Epithelial cell of proximal tubule (primary cell): ENCODE measurements around the gene ALDH4A1. TPM values are rescaled to one million over a fixed set of nuclear protein-coding genes. Genes with fewer than 3 reads are reported as not detected.

Experiments
- DNase-seq: peaks from one replicate; pipeline ENCODE4 v3.0.0-alpha.2; 2011; ENCODE audit warnings: low read depth
- H3K4me3 ChIP-seq: 2 replicates; pipeline ENCODE4 v1.5.1; 2011; ENCODE audit warnings: low read depth, mild to moderate bottlenecking, low read length
- total RNA-seq: library from RNA; depleted of rRNA; stranded (reverse); fragments of >200 nt; gene quantifications from 2 replicates; pipeline ENCODE4 v1.2.3, GENCODE V29; 2015
- TF ChIP-seq, protein P1 (sequence below): conservative IDR thresholded peaks from 2 replicates; pipeline ENCODE4 v1.5.1; 2012; ENCODE audit warnings: low read depth, mild to moderate bottlenecking, low read length

The ALDH4A1 gene
- total RNA-seq, 1 donor from 2014 or later: 15.2 TPM

DNA sequence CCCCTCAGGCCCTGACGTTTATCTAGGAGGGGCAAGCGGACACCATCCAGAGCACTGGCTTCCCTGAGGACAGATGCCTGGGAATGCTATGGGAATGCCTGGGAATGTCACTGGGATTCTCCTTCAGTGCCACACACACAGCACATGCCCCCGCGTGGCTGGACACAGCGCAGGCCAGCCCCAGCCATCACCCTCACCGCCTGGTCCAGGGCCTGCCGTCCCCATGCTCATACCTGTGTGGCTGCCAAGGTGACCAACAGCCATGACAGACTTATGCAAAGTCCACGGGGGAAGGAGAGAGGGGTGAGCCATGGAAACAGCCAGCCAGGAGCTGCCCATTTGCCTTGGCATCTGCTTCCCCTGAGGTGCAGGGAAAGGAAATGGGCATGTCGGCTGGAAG is 37.2 kb downstream of the ALDH4A1 start:
- TF ChIP-seq, protein P1, sequence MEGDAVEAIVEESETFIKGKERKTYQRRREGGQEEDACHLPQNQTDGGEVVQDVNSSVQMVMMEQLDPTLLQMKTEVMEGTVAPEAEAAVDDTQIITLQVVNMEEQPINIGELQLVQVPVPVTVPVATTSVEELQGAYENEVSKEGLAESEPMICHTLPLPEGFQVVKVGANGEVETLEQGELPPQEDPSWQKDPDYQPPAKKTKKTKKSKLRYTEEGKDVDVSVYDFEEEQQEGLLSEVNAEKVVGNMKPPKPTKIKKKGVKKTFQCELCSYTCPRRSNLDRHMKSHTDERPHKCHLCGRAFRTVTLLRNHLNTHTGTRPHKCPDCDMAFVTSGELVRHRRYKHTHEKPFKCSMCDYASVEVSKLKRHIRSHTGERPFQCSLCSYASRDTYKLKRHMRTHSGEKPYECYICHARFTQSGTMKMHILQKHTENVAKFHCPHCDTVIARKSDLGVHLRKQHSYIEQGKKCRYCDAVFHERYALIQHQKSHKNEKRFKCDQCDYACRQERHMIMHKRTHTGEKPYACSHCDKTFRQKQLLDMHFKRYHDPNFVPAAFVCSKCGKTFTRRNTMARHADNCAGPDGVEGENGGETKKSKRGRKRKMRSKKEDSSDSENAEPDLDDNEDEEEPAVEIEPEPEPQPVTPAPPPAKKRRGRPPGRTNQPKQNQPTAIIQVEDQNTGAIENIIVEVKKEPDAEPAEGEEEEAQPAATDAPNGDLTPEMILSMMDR: no peak
- DNase-seq: no peak
- H3K4me3 ChIP-seq: no peak overlapping the region

- H3K4me3 ChIP-seq: no peak overlapping the region
- TF ChIP-seq, protein P1: no peak
- no peak for DNase-seq
These were observed 40.8 kb downstream of the ALDH4A1 start for GRCh38 chr1:18861590-18861989.

- TF ChIP-seq, protein P1: no peak
These were observed 41.3 kb downstream of the ALDH4A1 start for GRCh38 chr1:18861082-18861481.

DNA sequence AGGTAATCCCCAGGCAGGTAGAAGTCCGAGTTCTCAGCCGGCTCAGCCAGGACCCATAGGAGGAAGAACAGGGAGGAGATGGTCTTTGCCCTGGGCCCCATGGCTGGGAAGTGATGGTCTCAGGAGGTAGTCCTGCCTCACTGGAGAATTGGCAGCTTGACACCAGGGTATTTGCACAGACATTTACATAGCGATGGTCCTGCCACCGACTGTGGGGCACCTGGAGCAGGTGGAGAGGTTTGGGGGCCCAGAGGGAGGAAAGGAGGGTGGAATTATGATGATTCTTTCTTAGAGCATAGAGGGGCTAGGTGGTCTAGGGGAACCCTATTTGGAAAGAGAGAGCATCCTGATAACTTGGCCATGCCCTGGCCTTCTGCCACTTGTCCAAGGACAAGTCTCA is 42.8 kb downstream of the ALDH4A1 start, which contains the start of gene TAS1R2:
TSS of gene TAS1R2 (minus strand) at position 101 of the 400 bp plus-strand sequence. CDS start at position 101, 0 bp downstream.
- TF ChIP-seq, protein P1: no peak
- no peak for DNase-seq
- H3K4me3 ChIP-seq: no peak within 1 kb of the TSS

More at GRCh38 chr1:18861082-18861481, 41.3 kb downstream of the ALDH4A1 start:
- H3K4me3 ChIP-seq: no peak overlapping the region
- no peak for DNase-seq

GRCh38 chr1:18858070-18858688 is 44.2 kb downstream of the ALDH4A1 start:
- H3K4me3 ChIP-seq: no peak overlapping the region
- TF ChIP-seq, protein P1: no peak
- no peak for DNase-seq

DNA sequence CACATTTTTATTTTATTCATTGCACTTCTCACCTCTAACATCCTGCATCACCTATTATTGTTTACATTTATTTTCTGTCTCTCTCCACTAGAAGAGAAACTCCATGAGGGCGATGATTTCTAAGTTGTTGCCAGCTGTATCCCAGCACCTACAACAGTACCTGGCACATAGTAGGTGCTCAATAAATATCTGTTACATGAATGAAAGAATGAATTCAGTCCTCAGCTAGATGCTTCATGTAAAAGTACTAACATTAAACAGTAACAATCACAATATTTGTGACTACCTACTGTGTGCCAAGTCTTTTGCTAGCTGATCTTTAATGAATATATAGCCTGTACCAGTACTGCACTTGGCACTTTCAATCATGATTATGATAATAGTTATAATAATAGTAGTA is 45.9 kb downstream of the ALDH4A1 start:
- TF ChIP-seq, protein P1: no peak
- no peak overlapping the region for H3K4me3 ChIP-seq
- no peak for DNase-seq

GRCh38 chr1:18855573-18855972 is 46.8 kb downstream of the ALDH4A1 start:
- no peak overlapping the region for H3K4me3 ChIP-seq
- TF ChIP-seq, protein P1: no peak
- no peak for DNase-seq
